A673 (cell line): ENCODE results near the gene MAB21L4. TPM values are rescaled to one million over a fixed set of nuclear protein-coding genes. Genes with fewer than 3 reads are reported as not detected.

ENCODE experiments used
- BruUV-seq: library from RNA; stranded (reverse); fragments of 400-500 nt; replicated peaks from 2 replicates; lab custom pipeline; 2021; lab: Mats Ljungman, UMichigan
- CTCF ChIA-PET: fragments of 300-600 bp; sonication (Branson Sonifier 250); formaldehyde crosslinking; loops from one replicate; lab custom pipeline; 2022; ENCODE audit warnings: antibody characterized with exemption; lab: Charles Lee
- POLR2A ChIA-PET: fragments of 300-600 bp; sonication (Branson Sonifier 250); formaldehyde crosslinking; loops from one replicate; lab custom pipeline; 2022; ENCODE audit warnings: antibody characterized with exemption; ENCODE audit not compliant: low non-redundant PET; lab: Charles Lee
- DNase-seq: peaks from one replicate; pipeline ENCODE4 v3.0.0-alpha.2; 2015; ENCODE audit warnings: low spot score
- H3K27ac ChIP-seq: fragments of 200-600 bp; sonication (generic); 2 replicates; pipeline ENCODE4 v1.5.1; 2016; ENCODE audit warnings: mixed run types, low read depth, mild to moderate bottlenecking, mixed read lengths, antibody characterized with exemption, low read length; ENCODE audit not compliant: poor library complexity, severe bottlenecking
- H3K27me3 ChIP-seq: fragments of 200-600 bp; sonication (generic); replicated peaks from 2 replicates; pipeline ENCODE4 v1.6.1; 2017; ENCODE audit warnings: mixed run types, low read depth, mild to moderate bottlenecking, mixed read lengths, antibody characterized with exemption, low read length; ENCODE audit not compliant: insufficient read depth, poor library complexity
- H3K36me3 ChIP-seq: fragments of 200-600 bp; sonication (generic); 2 replicates; pipeline ENCODE4 v1.6.1; 2016; ENCODE audit warnings: mixed run types, mild to moderate bottlenecking, mixed read lengths, antibody characterized with exemption, low read length; ENCODE audit not compliant: insufficient read depth, poor library complexity, severe bottlenecking
- H3K4me1 ChIP-seq: fragments of 200-600 bp; sonication (generic); 2 replicates; pipeline ENCODE4 v1.6.1; 2017; ENCODE audit warnings: mixed run types, mild to moderate bottlenecking, mixed read lengths, antibody characterized with exemption, low read length; ENCODE audit not compliant: insufficient read depth, poor library complexity, severe bottlenecking
- H3K4me3 ChIP-seq: fragments of 200-600 bp; sonication (generic); 2 replicates; pipeline ENCODE4 v1.5.1; 2016; ENCODE audit warnings: low read depth, mixed run types, mild to moderate bottlenecking, mixed read lengths, low read length; ENCODE audit not compliant: poor library complexity, severe bottlenecking
- H3K9me3 ChIP-seq: fragments of 200-600 bp; sonication (generic); 2 replicates; pipeline ENCODE4 v1.6.1; 2016; ENCODE audit warnings: mixed run types, low read depth, mild to moderate bottlenecking, mixed read lengths, antibody characterized with exemption, low read length; ENCODE audit not compliant: poor library complexity, severe bottlenecking
- EZH2 ChIP-seq: fragments of 200-600 bp; sonication (generic); IDR thresholded peaks from 2 replicates; pipeline ENCODE4 v1.6.1; 2017; ENCODE audit warnings: borderline replicate concordance, low read depth, mild to moderate bottlenecking, mixed read lengths, antibody characterized with exemption, low read length; ENCODE audit not compliant: poor library complexity, severe bottlenecking
- intact Hi-C: fragments of 100-400 bp; cut with micrococcal nuclease; formaldehyde crosslinking; loops from one replicate; pipeline ENCODE4 v1.10.0; 2022; ENCODE audit not compliant: unreplicated experiment
- total RNA-seq: library from RNA; stranded (reverse); gene quantifications from 2 replicates; pipeline ENCODE4 v1.2.3, GENCODE V29; 2021
- TF ChIP-seq, protein P1 (sequence below): fragments of 300-800, 200-600 bp; sonication (generic); conservative IDR thresholded peaks from 2 replicates; pipeline ENCODE4 v1.5.1; 2017; ENCODE audit warnings: low read depth, mild to moderate bottlenecking, antibody characterized with exemption, low read length, moderate library complexity, mixed read lengths

Gene MAB21L4
- total RNA-seq, 1 experiment from 2014 or later = not detected

DNA sequence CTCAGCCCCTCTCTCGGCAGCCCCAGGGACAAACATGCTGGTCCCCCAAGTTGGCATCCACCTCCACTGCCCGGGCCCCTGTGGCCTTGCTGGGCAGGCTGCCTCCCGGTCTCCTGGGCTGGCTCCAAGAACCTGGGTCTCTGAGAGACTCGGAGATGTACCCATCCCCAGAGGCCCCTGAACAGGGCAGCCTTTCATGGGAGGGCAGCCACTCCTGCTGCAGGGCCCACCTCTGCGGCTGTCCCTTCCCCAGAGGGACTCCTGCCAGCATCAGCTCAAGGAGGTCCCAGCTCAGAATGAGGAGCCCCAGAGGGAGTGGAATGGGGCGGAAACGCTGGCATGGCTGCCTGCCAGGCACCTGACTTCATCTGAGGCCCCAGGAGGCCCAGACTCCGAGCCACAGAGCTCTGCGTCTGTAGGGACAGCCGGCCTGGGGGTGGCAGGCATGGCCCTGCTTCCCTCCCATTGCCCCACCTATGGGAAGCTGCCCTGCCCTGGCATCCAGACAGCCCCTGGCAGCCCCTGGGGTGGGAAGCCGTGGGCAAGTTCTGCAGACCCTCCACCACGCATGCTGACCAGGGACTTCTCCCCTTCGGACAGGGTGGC is 9.3 kb upstream of the MAB21L4 start:
- BruUV-seq = no TSS peak
- H3K4me1 ChIP-seq = peaks cover 14% of the 10 kb centered on the region
- ChIA-PET CTCF (interaction anchor here (1.4 kb wide), 1 partner anchor 9 kb away, joined by 5 read pairs; no protein-coding TSS in a partner anchor), POLR2A (no interaction called here)
- intact Hi-C loops = no loop called here
- no peaks in the 10 kb centered on the region for H3K9me3 ChIP-seq
- H3K27me3 ChIP-seq = no peaks in the 10 kb centered on the region
- peak; percentile 74 for DNase-seq
- no peak for TF ChIP-seq EZH2
- TF ChIP-seq, protein P1, sequence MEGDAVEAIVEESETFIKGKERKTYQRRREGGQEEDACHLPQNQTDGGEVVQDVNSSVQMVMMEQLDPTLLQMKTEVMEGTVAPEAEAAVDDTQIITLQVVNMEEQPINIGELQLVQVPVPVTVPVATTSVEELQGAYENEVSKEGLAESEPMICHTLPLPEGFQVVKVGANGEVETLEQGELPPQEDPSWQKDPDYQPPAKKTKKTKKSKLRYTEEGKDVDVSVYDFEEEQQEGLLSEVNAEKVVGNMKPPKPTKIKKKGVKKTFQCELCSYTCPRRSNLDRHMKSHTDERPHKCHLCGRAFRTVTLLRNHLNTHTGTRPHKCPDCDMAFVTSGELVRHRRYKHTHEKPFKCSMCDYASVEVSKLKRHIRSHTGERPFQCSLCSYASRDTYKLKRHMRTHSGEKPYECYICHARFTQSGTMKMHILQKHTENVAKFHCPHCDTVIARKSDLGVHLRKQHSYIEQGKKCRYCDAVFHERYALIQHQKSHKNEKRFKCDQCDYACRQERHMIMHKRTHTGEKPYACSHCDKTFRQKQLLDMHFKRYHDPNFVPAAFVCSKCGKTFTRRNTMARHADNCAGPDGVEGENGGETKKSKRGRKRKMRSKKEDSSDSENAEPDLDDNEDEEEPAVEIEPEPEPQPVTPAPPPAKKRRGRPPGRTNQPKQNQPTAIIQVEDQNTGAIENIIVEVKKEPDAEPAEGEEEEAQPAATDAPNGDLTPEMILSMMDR = no peak
- no peaks in the 10 kb centered on the region for H3K36me3 ChIP-seq
- H3K4me3 ChIP-seq = no peak overlapping the region
- no peak overlapping the region for H3K27ac ChIP-seq

DNA sequence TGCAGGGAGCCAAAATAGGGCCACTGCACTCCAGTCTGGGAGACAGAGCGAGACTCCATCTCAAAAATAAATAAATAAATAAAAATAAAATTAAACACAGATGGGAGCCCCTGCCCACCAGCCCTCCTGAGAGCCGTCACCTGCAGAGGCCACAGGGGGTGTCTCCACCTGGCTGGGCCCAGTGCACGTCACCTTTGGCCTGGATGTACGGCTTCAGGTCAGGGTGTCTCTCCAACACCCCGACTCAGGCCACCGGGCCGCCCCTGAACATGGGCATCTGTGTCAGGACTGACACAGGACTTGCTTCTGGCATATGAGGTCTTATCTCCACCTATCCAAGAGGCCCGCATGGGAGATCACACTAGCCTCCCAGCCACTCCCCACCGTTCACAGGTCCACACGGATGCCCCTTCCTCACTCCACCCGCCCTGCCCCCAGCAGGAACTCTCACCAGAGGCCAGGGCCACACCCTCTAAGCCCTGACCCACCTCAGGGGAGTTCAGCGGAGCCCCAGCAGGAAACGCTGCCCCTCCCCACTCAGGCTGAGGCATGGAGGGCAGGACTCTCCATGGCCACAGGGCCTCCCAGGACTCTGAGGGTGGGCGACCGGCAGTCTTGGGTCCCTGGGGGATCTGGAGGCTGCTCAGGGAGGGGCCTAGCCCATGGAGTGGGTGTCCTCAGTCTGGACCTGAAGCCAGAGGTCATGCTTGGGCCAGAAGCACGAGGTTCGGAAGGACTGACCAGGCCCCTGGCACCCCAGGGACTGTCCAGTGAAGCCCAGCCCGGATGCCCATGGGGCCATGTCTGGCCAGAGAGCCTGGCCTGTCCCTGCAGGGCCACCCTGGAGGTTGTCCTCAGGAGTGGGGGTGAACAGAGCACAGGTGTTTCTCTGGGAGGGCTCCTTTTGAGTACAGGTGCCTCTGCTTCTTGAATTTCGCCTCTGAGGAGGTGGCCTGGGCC is 8.5 kb upstream of the MAB21L4 start:
- Histone ChIP-seq H3K36me3 (no peaks in the 10 kb centered on the region), H3K27ac (no peak overlapping the region), H3K4me1 (peaks cover 14% of the 10 kb centered on the region), H3K9me3 (no peaks in the 10 kb centered on the region), H3K27me3 (no peaks in the 10 kb centered on the region), H3K4me3 (no peak overlapping the region)
- no peak for DNase-seq
- ChIA-PET CTCF (interaction anchor here (1.4 kb wide), 1 partner anchor 10 kb away, joined by 5 read pairs; no protein-coding TSS in a partner anchor), POLR2A (no interaction called here)
- intact Hi-C loops = no loop called here
- no TSS peak for BruUV-seq
- TF ChIP-seq, protein P1 = no peak
- no peak for TF ChIP-seq EZH2

DNA sequence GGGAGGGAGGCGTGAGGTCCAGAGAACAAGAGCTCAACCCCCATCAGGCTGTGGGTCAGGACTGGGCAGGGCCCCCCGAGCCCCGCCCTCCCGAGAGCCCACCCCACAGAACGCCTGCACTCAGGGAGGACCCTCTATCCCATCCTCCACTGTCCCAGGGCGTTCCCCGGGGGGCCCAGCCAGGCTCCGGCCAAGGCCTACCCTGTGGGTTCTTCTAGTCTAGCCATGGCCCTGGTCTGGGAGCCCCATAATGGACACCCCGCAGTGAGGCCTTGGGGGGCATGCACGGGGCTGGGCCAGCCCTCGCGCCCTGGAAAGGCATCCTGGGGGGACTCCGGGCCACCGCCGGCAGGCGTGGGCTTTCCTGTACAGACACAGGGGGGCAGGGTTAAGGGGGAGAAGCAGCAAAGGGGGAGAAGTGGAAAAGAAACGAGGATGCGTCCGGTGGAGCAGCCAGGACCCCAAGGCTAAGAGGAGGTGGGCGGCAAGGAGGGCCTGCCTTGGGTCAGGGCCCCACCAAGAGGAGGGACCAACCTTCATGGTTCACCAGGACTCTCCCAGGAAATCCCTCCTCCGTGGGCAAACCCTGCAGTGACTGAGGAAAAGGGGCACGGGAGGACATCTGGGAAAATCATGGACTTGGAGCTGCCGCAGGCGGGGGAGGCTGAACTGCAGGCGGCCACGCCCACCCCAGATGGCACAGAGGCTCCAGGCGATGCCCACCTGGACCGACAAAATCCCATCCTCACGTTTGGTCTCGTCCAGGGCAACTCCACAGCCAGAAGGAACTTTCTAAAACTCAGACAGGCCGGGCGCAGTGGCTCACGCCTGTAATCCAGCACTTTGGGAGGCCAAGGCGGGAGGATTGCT is 7.5 kb upstream of the MAB21L4 start:
- TF ChIP-seq, protein P1 = no peak
- TF ChIP-seq EZH2 = no peak
- ChIA-PET POLR2A (no interaction called here), CTCF (no interaction called here)
- Histone ChIP-seq H3K27me3 (no peaks in the 10 kb centered on the region), H3K36me3 (no peaks in the 10 kb centered on the region), H3K9me3 (no peaks in the 10 kb centered on the region), H3K27ac (no peak overlapping the region), H3K4me1 (peaks cover 14% of the 10 kb centered on the region), H3K4me3 (no peak overlapping the region)
- BruUV-seq = no TSS peak
- intact Hi-C loops = no loop called here
- DNase-seq = no peak
